GM10266 (cell line): ENCODE results near the gene TMEM272.

Experiments used
- DNase-seq: peaks from one replicate; pipeline ENCODE4 v3.0.0; 2012; ENCODE audit errors: extremely low spot score
- TF ChIP-seq, protein P1 (sequence below): IDR thresholded peaks from 2 replicates; pipeline ENCODE4 v1.5.1; 2012; ENCODE audit warnings: mild to moderate bottlenecking, low read depth; ENCODE audit not compliant: control insufficient read depth, insufficient read depth; ENCODE audit errors: missing control alignments

TMEM272 gene

DNA sequence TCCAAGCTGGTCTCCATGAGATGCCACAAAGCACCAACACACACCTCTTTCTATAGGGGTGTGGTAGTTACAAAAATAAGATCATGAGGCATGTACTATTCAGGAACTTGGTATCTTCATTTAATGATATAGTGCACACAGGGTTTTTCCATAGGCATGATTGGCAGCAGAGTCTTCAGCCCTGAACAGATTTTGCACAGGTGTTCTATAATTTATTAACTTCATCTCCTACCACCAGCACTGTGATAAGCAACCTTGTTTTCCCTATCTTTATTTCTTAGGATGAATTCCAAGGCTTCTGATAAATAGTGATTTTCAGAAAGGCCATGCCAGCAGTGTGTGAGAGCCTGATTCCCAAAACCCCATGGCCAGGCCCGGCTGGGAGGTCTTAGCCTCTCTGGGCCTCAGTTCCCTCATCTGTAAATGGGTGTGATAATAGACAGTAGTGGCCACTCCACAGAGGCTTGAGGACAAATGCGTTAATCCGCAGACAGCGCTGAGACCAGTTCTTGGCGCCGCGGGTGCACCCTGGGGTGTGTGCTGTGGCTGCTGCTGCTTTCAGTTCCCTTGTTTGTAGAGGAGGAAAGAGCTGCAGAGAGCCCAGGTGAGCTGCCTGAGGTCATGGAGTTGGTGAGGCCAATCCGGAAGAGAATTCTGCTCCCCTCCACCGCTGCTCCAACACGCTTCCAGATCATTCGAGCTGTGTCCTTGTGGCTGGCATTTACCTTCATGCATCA, 74.1 kb downstream of the TMEM272 start:
- DNase-seq, result no peak
- TF ChIP-seq, protein P1, sequence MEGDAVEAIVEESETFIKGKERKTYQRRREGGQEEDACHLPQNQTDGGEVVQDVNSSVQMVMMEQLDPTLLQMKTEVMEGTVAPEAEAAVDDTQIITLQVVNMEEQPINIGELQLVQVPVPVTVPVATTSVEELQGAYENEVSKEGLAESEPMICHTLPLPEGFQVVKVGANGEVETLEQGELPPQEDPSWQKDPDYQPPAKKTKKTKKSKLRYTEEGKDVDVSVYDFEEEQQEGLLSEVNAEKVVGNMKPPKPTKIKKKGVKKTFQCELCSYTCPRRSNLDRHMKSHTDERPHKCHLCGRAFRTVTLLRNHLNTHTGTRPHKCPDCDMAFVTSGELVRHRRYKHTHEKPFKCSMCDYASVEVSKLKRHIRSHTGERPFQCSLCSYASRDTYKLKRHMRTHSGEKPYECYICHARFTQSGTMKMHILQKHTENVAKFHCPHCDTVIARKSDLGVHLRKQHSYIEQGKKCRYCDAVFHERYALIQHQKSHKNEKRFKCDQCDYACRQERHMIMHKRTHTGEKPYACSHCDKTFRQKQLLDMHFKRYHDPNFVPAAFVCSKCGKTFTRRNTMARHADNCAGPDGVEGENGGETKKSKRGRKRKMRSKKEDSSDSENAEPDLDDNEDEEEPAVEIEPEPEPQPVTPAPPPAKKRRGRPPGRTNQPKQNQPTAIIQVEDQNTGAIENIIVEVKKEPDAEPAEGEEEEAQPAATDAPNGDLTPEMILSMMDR, result no peak

DNA sequence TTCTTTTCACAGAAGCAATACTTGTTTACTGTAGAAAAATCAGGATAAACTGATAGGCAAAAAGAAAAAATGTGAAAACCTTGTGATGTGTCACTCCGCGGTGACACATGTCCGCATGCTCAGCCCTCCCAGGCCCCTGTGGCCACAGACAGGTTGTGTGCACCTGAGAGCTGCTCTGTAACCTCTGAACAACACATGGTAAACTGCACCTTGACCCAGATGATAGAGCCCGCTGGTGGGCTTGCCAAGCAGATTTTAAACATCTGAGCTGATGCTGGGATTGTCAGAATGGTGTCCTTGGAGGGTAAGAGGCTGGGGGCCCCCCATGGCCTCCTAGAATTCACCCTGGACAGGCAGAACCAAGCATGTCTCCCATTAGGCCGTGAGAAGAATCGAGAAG, 74.8 kb downstream of the TMEM272 start:
- DNase-seq, result no peak
- TF ChIP-seq, protein P1, result no peak

DNA sequence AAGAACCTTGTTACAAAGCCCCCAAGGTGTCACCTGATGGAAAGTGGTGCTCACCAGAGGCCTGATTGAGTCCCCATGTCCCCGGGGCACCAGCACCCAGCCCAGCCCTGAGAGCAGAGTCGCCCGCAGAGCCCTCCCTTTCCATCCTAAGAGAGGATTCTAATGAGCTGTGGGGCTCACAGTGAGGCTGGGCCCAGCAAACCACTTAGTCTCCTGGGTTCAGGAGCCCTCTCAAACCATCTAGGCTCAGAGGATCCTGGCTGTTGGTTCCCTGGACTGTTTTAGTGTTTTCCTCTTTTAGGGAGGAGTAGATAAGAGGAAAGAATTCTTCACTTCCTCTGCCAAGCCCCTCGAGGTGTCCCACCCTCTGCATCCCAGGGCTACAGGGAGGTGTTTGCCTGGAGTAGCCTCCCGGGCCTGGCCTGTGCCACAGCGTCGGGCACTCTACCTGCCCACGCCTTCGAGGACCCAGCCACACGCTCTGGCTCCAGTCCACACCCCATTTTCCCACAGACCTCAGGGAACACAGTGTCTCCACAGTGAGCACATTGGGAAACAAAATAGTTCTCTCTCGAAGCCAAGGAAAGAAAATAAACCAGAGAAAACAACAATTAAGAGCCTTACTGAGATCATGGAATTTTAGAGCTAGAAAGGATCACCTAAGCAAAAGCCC, 75.4 kb downstream of the TMEM272 start:
- TF ChIP-seq, protein P1, result no peak
- DNase-seq, result no peak

DNA sequence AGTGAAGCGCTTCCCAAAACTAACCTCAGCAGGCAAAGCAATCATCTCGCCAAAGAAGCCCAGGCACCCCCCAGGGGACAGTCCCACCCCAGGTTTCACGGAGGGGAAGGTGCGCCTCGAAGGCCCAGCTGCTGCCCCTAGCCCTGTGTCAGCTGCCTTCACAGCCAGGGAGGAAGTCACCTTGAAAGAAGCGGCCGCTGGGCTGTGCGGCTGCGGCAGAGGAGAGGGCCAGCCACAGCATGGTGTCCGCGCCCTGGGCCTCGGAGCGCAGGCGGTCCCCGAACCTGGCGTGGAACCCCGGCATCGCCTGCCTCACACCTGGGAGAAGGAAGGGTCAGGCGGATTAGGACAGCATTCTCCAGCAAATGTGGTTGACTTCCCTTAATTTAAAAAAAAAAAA, 76.0 kb downstream of the TMEM272 start:
- no peak for DNase-seq
- TF ChIP-seq, protein P1, result no peak

DNA sequence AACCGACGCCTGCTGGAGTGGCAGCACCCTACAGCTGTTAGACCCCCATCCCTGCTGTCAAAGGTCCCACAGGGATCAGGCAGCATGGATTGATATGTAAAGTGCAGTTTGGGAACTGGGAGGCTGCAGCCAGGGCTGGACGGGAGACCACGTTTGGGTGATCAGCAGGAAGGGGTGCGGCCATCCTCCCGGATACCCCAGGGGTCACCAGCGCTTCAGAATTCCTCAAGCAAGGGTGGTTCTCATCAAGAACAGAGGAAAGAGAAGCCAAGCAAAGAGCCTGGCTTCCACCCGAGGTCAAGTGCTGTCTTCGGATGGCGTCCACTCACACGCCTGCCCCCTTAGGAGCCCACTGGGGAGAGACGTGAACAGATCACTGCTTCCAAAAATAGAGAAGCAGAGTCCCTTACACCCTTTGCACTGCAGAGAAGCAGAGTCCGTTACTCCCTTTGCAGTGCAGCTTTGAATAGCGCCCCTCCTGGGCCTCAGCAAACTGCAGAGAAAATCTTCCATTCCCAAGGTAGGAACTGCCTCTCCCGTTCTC, 76.5 kb downstream of the TMEM272 start:
- no peak for DNase-seq
- TF ChIP-seq, protein P1, result no peak

DNA sequence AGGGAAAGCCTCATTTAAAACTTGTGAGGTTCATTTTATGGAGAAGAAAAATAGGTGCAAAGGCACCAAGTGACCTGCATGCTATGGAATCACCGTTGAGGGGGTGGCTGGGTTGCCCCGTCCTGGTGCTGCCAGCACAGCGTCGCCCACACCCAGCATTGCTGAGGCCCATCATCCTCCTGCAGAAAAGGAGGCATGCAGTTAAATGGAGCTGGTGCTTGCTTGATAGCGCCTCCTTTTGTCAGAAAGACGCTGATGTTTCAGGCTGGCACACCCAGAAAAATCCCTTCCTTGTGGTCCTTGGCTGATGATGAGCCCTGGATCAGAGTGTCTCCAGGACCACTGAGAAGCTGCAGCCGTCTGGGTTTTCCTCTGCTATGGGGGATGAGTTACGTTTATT, 77.9 kb downstream of the TMEM272 start:
- DNase-seq, result no peak
- TF ChIP-seq, protein P1, result peak; percentile 20

DNA sequence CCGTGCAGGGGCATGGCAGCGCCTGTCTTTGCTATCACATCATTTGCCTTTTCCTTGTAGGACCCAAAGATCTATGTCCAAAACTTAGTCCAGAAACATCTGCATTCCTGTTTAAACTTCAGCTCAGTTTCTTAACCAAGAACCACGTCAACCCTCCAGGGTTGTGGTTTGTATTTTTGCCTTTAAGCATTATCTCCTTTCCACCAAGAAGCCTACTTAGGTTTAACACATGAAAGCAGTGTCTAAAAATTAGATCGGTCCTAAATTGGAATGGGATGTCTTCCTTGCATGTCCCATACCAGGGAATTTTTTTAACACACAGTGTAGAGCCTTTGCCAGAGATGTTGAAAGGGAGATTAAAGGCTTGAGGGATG, 79.8 kb downstream of the TMEM272 start:
- TF ChIP-seq, protein P1, result no peak
- DNase-seq, result no peak
